ENCODE measurements around the gene INVS.

DNA sequence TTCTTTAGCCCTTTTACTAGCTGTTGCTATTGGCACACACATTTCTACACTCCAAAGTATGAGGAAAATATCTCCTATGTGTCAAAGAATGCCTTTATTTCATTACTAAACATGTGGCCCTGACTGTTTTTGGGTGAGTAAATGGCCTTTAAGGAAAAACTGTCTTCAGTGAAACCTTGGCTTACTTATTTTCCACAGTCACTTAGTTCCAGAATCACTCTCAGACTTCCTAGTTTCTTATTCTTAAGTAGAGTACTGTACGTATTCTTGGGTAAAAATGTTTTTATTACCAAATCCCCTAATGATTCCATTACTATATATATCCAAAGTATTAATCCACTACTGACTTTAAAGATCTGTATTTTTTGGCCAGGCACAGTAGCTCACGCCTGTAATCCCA lies 27.8 kb upstream of the INVS start:
- no peak for TF ChIP-seq GATA2 (IDR thresholded peaks at IDR 0.05; ENCODE audit: low read depth, low read length)
- no peak for TF ChIP-seq GATA3 (IDR thresholded peaks at IDR 0.05; ENCODE audit: low read depth, low read length)
